ENCODE measurements around the gene FOXL1.

The FOXL1 gene

DNA sequence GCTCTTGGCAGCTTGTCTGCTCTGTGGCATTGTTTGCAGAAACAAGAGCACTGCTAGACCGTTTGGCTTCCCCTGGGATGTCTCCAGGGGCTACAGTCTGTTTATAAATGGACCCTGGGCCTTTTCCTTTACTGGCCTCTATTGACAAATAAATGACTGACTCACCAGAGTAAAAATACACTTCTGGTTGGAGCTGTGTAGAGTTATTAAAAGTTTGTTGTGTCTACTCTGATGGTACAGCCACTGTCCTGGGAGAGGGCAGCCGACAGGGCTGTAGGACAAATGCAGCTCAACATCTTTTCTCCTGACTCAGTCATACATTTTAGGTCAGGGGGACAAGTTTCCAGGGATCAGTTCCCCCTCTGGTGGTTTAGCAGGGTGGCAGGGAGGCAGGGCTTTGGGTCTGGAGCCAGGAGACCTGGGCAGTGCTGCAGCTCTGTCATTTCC is 30.0 kb downstream of the FOXL1 start:
- no peak for DNase-seq

- DNase-seq, result no peak
Observed at GRCh38 chr16:86609115-86609514, 30.8 kb downstream of the FOXL1 start.

DNA sequence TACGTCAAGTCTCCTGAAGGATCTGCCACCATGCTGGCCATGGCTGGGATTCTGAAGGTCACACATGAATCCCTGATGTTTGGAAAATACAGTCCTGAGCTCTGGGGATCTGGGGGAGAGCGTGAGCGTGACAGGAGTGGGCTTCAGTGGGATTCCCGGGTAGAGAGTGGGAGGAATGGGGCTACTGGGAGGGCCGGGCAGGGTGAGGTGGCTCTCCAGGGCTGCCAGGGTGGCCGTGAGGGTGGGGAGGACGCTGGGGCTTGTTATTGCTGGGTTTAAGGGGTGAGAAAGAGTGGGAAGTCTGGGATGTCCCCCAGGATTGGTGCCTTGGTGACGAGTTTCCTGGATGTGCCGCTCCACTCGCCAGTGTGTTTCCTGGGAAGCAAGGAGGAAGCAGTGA is 31.3 kb downstream of the FOXL1 start:
- no peak for DNase-seq

- DNase-seq, result no peak
Observed at GRCh38 chr16:86610779-86611524, 32.6 kb downstream of the FOXL1 start.

- DNase-seq, result no peak
Observed at GRCh38 chr16:86611525-86611855, 33.1 kb downstream of the FOXL1 start.

GRCh38 chr16:86611941-86612340 is 33.6 kb downstream of the FOXL1 start:
- DNase-seq, result no peak

GRCh38 chr16:86614699-86615098 is 36.4 kb downstream of the FOXL1 start:
- no peak for DNase-seq

GRCh38 chr16:86616906-86617305 is 38.6 kb downstream of the FOXL1 start:
- no peak for DNase-seq

DNA sequence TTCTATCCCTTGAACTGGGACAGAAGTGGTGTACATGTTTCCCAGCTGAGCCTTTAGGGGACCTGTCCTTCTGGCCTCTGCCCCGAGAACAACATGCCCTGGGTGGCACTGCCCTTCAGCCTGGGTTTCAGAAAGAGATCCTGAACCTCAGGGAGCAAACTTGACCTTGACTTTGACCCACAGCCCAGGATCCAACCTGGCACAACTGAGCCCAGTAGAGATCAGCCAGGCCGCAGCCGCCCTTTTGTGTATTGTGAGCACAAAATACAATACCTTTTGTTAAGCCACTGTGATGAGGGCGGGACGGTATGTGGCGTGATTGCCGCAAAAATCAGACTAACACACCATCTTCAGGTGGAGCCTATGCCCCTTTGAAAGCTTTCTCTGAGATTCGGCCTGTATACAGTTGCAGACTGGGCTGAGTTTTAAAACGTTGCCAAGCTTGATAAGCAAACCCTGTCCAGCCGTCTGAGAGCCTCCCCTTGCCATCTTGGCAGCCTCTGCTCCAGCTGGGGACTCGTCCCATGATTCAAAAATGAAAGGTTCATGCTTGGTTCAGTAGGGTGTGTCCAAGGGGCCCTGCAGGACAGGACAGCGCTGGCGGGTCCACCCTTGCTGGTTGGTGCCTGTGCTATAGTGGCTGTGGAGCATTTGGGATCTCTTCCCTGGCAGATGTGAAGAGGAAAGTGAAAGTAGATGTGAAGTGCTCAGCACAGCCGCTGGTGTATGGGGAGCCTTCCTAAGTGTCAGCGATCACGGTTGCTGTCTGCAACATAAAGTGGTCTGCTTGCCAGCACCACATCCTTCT is 40.3 kb downstream of the FOXL1 start:
- no peak for DNase-seq

DNA sequence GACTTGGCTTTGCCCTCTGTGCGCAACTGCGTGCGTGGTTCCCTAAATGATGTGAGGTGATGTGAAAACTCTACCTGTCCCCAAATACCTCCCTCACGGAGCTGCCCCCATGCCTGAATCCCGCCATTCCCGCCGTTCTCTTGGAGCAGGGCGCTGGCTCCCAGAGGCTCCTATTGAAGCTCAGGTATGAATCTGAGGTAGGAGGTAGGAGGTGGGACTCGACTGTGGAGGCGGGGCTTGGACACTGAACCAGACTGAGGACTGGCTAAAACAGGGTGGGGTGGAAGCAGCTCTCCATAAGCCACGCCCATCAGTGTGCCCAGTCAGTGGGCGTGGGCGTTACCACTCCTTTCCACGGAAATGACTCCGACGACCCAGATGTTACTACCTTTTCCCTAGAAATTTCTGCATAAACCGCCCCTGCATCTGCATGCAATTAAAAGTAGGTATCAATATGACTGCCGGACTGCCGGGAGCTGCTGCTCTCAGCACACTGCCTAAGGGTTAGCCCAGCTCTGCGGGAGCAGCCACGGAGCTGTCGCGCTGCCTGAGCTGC is 41.0 kb downstream of the FOXL1 start:
- DNase-seq, result no peak

DNA sequence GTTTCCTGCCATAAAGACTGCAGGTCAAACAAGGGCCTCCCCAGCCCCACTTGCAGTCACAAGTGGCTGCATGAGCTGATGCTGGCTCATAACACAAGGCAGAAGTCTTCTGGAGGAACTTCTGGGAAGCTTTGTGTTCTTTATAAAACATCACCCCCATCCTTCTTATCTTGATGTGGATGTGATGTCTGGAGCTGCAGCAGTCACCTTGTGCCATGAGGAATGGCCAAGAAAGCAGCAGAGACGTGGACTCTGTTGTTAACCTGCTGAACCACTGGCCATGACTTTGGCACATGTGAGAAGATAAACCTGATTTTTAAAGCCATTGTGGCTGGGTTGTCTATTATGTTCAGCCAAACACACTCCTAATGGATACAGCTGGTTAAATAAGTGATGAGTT is 41.8 kb downstream of the FOXL1 start:
- no peak for DNase-seq

DNA sequence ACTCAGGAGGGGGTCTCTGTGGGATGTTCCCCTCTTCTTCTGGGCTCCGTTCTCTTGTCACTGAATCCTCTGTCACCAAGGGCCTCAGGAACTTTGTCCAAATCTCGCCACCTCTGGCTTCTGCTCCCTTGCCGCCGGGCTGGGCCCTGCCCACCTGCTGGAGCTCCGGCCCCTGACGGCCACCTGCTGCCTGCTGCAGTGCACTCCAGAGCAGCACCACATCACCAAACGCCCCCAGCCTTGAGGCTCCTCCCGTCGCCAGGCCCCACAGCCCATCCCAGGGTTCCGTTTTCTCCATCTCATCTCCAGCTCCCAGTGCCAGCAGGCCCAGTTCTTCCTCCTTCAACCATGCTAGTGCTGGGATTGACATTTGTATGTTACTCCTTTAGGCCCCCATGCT is 43.6 kb downstream of the FOXL1 start:
- no peak for DNase-seq

DNA sequence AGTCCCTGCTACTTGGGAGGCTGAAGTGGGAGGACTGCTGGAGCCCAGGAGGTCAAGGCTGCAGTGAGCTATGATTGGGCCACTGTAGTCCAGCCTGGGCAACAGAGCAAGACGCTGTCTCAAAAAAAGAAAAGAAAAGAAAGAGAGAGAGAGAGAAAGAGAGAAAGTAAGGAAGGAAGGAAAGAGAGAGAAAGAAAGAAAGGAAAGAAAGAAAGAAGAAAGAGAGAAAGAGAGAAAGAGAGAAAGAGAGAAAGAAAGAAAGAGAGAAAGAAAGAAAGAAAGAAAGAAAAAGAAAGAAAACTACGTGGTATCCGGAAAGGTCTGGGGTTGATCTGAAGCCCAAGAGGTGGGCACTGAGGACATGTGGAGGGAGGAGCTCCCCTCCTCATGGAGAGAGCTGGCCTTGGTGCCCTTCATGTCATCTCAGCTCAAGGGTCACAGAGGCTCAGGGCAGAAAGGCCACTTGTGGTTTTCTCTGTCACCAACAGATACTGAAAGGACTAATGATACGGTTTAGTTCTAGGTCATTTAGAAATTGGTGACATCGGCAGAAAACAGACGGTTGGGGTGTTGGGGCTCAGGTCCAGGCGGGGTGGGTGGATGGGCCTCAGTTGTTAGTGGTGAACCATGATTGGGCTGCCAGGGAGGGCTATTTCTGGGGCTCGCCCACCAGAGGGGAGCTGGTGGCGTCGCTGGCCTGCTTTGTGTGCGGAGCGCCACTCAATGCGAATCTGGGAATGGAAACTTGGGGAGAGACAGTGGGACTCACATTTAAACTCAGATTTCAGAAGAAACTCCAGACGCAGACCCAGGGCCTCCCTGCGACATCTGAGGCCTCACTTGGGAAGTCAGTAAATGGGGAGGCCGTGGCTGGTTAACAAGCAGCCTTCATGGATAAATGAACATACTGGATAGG is 44.6 kb downstream of the FOXL1 start:
- DNase-seq, result no peak

GRCh38 chr16:86625029-86625428 is 46.7 kb downstream of the FOXL1 start:
- DNase-seq, result no peak

GRCh38 chr16:86625821-86626220 is 47.5 kb downstream of the FOXL1 start:
- DNase-seq, result no peak

DNA sequence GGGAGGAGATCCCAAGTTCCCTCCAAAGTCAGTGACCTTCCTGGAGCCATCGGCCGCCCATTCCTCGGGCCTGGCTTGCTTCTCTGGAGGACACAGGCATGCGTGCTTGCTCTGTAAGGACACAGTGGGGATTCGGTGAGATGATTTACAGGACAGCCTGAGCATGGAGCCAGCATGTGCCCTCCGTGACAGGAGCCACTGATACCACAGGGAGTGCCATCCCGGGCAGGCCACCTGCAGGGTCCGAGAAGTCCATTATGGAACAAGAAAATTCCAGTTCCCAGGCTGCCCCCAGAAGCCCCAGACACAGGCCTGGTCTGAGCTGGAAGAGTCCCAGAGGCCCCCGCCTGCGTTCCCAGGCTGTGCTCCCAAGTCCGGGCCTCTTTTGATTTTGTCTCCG is 47.9 kb downstream of the FOXL1 start:
- no peak for DNase-seq

GRCh38 chr16:86626966-86627365 is 48.6 kb downstream of the FOXL1 start:
- DNase-seq, result no peak

- DNase-seq, result no peak
Observed at GRCh38 chr16:86628614-86629013, 50.3 kb downstream of the FOXL1 start.

DNA sequence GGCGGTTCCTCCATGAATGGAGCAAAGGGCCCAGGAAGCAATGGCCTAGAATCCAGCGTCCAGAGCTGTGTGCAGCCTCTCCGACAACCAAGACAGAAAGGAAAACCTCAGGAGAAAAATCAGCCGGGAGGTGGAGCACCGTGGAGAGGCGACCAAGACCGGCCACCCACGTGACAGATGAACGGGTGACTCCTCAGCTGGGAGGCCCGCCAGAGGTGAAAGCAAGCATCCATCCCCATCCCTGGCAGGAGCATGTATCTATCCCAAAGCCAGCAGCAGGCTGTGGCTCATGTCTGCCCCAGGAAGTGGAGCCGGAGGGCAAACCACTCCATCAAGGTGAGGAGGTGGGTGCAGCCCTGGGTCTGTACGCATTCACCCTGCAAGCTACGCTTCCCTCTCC is 52.1 kb downstream of the FOXL1 start:
- no peak for DNase-seq

GRCh38 chr16:86631444-86631843 is 53.1 kb downstream of the FOXL1 start:
- no peak for DNase-seq

Measured in stimulated activated CD4-positive, alpha-beta T cell treated with anti-CD3 and anti-CD28 coated beads, Interleukin-2, amount 100 ng/mL, for 24 hours (primary cell).